Immature natural killer cell (primary cell): ENCODE data around the gene TADA2A. TPM values are rescaled to one million over a fixed set of nuclear protein-coding genes. Genes with fewer than 3 reads are reported as not detected.

Source experiments
- DNase-seq, 3 donors: peaks; one replicate each; pipeline ENCODE4 v3.0.0; 2022; ENCODE audit warnings: mixed read lengths in 1 of 3
- H3K27ac Mint-ChIP-seq, 6 donors: one replicate each; pipeline ENCODE4 v1.8.0; 2020; ENCODE audit warnings: mixed read lengths in 6 of 6, mild to moderate bottlenecking in 5 of 6, inconsistent platforms in 4 of 6, moderate library complexity in 3 of 6
- H3K27me3 Mint-ChIP-seq, 3 donors: one replicate each; pipeline ENCODE4 v1.8.0; 2020 to 2021; ENCODE audit warnings: low read depth in 3 of 3, mild to moderate bottlenecking in 3 of 3, mixed read lengths in 3 of 3, moderate library complexity in 3 of 3, inconsistent platforms in 1 of 3
- H3K36me3 Mint-ChIP-seq, 3 donors: one replicate each; pipeline ENCODE4 v1.8.0; 2020; ENCODE audit warnings: mixed read lengths in 3 of 3, inconsistent platforms in 2 of 3, mild to moderate bottlenecking in 2 of 3
- H3K4me1 Mint-ChIP-seq, 2 donors: one replicate each; pipeline ENCODE4 v1.8.0; 2020; ENCODE audit warnings: inconsistent platforms in 2 of 2, mild to moderate bottlenecking in 2 of 2, mixed read lengths in 2 of 2, moderate library complexity in 1 of 2
- H3K4me3 Mint-ChIP-seq, 5 donors: one replicate each; pipeline ENCODE4 v1.8.0; 2020; ENCODE audit warnings: mild to moderate bottlenecking in 5 of 5, mixed read lengths in 5 of 5, inconsistent platforms in 3 of 5, moderate library complexity in 3 of 5
- H3K9me3 Mint-ChIP-seq, 6 donors: one replicate each; pipeline ENCODE4 v1.8.0; 2020; ENCODE audit warnings: mild to moderate bottlenecking in 6 of 6, mixed read lengths in 6 of 6, inconsistent platforms in 4 of 6, moderate library complexity in 3 of 6
- polyA plus RNA-seq, 3 donors: library from polyadenylated mRNA; unstranded; fragments of 300-500 nt; fragmentation: Illumina TruSeq; gene quantifications; one replicate each; pipeline ENCODE4 v1.2.3, GENCODE V29; 2021

The TADA2A gene
- polyA plus RNA-seq = 10 to 100 TPM in 1 of 3 donors, 1 to 10 TPM in 2; 3.3 to 16.0 (median 4.0) TPM

- peaks cover 4 to 10% (median 5%) of the 10 kb centered on the region in 3 donors for H3K36me3 Mint-ChIP-seq
- peak within 1 kb of the TSS; percentile 94 to 96 (median 95) for H3K4me3 Mint-ChIP-seq
- H3K27ac Mint-ChIP-seq = peak within 1 kb of the TSS; percentile 82 to 97 (median 91)
- H3K9me3 Mint-ChIP-seq = no peaks in the 10 kb centered on the region
- peak; percentile 79 to 81 (median 80) for DNase-seq
- H3K4me1 Mint-ChIP-seq = peaks cover 26 to 33% of the 10 kb centered on the region in 2 donors
- peaks cover 0 to 8% (median 7%) of the 10 kb centered on the region in 3 donors for H3K27me3 Mint-ChIP-seq
Observed at GRCh38 chr17:37406635-37407461, at the start of gene TADA2A, which contains the start of gene ACACA. Gene TADA2A, plus strand, starts transcription at chr17:37406886. Its CDS starts 4,480 bp downstream, at chr17:37411366. Gene ACACA, minus strand, starts transcription at chr17:37406836. Its CDS starts 537 bp downstream, at chr17:37406299.

GRCh38 chr17:37358098-37358829 is 48.4 kb upstream of the TADA2A start:
- H3K27ac Mint-ChIP-seq = peak overlapping the region; percentile 85 to 94 (median 90)
- no peaks in the 10 kb centered on the region for H3K36me3 Mint-ChIP-seq
- H3K27me3 Mint-ChIP-seq = peaks cover 0 to 3% (median 0%) of the 10 kb centered on the region in 3 donors
- no peak for DNase-seq
- H3K9me3 Mint-ChIP-seq = no peaks in the 10 kb centered on the region
- peaks cover 16 to 18% of the 10 kb centered on the region in 2 donors for H3K4me1 Mint-ChIP-seq
- H3K4me3 Mint-ChIP-seq = peak overlapping the region; percentile 77 to 91 (median 85)

- Mint-ChIP-seq H3K27me3 (peaks cover 0 to 3% (median 0%) of the 10 kb centered on the region in 3 donors), H3K36me3 (no peaks in the 10 kb centered on the region), H3K4me1 (peaks cover 16 to 18% of the 10 kb centered on the region in 2 donors), H3K9me3 (no peaks in the 10 kb centered on the region), H3K27ac (peak overlapping the region; percentile 85 to 94 (median 90)), H3K4me3 (peak overlapping the region; percentile 77 to 91 (median 85))
- peak; percentile 94 to 95 (median 95) for DNase-seq
Observed at GRCh38 chr17:37358830-37359681, 47.6 kb upstream of the TADA2A start.

DNA sequence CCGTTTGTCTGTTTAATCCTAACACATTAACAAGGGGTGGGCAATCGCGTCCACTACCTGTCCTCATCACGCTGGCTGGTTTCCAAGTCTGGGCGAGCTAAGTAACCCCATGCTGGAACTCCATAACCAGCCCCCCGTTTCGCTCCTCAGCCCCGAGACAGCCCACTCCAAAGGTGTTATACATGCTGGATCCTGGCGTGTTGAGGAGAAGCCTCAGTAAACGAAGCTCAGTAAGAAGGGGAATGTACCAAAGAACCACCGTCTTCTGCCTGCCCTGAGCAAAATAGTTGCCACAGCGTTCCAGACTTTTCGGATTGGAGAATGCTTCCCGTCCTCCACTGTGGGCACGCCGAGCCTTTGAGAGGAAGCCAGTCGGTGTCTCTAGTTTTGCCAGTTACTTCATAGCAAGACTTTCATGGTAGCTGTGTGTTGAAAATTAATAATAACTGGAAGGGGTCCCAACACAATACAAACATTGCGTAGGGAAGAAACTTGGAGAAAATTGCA is 47.0 kb upstream of the TADA2A start:
- H3K27ac Mint-ChIP-seq = peak overlapping the region; percentile 78 to 89 (median 86)
- H3K4me3 Mint-ChIP-seq = peak overlapping the region; percentile 77 to 86 (median 82)
- no peak for DNase-seq
- H3K27me3 Mint-ChIP-seq = peaks cover 0 to 3% (median 0%) of the 10 kb centered on the region in 3 donors
- H3K4me1 Mint-ChIP-seq = peaks cover 16 to 18% of the 10 kb centered on the region in 2 donors
- H3K36me3 Mint-ChIP-seq = no peaks in the 10 kb centered on the region
- H3K9me3 Mint-ChIP-seq = no peaks in the 10 kb centered on the region

DNA sequence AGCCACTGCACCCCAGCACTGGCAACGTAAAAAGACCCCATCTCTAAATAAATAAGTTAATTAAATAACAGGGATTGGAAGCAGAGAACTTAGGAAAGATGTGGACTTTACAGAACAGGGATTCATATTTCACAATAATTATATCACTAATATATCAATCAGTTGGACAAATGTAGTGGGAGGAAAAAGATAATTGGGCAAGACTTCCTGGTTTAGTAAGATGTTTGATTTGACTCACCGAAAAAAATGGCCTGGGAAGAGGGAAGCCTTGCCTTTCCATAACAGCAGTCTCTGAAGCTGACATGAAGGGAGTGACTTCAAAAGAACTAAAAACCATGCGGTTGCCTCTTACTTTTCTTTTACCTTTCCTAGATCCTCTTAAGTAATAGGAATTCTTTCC is 46.1 kb upstream of the TADA2A start:
- Mint-ChIP-seq H3K9me3 (no peaks in the 10 kb centered on the region), H3K4me3 (peak overlapping the region in 1 of 5 donors; percentile 12), H3K4me1 (peaks cover 16 to 18% of the 10 kb centered on the region in 2 donors), H3K27ac (peak overlapping the region in 1 of 6 donors; percentile 56), H3K36me3 (peaks cover 0 to 1% (median 0%) of the 10 kb centered on the region in 3 donors), H3K27me3 (peaks cover 0 to 3% (median 0%) of the 10 kb centered on the region in 3 donors)
- DNase-seq = no peak

GRCh38 chr17:37361543-37361942 is 45.1 kb upstream of the TADA2A start:
- Mint-ChIP-seq H3K36me3 (peaks cover 0 to 4% (median 0%) of the 10 kb centered on the region in 3 donors), H3K9me3 (no peaks in the 10 kb centered on the region), H3K27ac (no peak overlapping the region), H3K4me3 (no peak overlapping the region), H3K4me1 (peaks cover 16 to 18% of the 10 kb centered on the region in 2 donors), H3K27me3 (peaks cover 0 to 3% (median 0%) of the 10 kb centered on the region in 3 donors)
- no peak for DNase-seq

DNA sequence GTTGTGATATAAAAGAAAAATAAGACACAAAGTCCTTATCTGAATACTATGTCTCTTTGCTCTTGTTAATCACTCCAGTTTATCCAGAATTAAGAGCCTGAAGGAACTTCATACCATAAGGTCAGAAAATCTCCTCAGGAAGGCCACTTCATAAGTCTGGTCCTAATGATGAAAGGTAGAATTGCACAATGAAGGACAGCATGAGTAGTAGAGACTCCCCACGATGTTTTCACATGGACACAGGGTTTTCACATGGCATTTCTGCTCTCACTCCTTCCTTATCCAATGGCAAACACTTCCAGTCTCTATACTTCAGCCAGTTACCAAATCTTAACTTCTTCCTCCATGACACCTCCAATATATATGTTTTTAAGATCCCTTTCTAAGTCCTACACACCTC is 41.1 kb upstream of the TADA2A start:
- H3K27ac Mint-ChIP-seq = no peak overlapping the region
- no peaks in the 10 kb centered on the region for H3K4me1 Mint-ChIP-seq
- no peaks in the 10 kb centered on the region for H3K9me3 Mint-ChIP-seq
- peaks cover 0 to 4% (median 0%) of the 10 kb centered on the region in 3 donors for H3K36me3 Mint-ChIP-seq
- no peak for DNase-seq
- no peaks in the 10 kb centered on the region for H3K27me3 Mint-ChIP-seq
- H3K4me3 Mint-ChIP-seq = no peak overlapping the region

GRCh38 chr17:37368577-37368976 is 38.1 kb upstream of the TADA2A start:
- no peak overlapping the region for H3K27ac Mint-ChIP-seq
- peaks cover 0 to 4% (median 0%) of the 10 kb centered on the region in 3 donors for H3K36me3 Mint-ChIP-seq
- H3K4me1 Mint-ChIP-seq = peaks cover 0 to 4% of the 10 kb centered on the region in 2 donors

GRCh38 chr17:37373530-37374159 is 33.0 kb upstream of the TADA2A start:
- H3K4me3 Mint-ChIP-seq = no peak overlapping the region
- peaks cover 0 to 5% of the 10 kb centered on the region in 2 donors for H3K4me1 Mint-ChIP-seq
- H3K36me3 Mint-ChIP-seq = no peaks in the 10 kb centered on the region
- DNase-seq = peak; percentile 39 to 52 (median 46)
- no peaks in the 10 kb centered on the region for H3K9me3 Mint-ChIP-seq
- H3K27ac Mint-ChIP-seq = no peak overlapping the region
- no peaks in the 10 kb centered on the region for H3K27me3 Mint-ChIP-seq

More at GRCh38 chr17:37368577-37368976, 38.1 kb upstream of the TADA2A start:
- H3K27me3 Mint-ChIP-seq = no peaks in the 10 kb centered on the region
- H3K4me3 Mint-ChIP-seq = no peak overlapping the region
- H3K9me3 Mint-ChIP-seq = no peaks in the 10 kb centered on the region
- DNase-seq = no peak

DNA sequence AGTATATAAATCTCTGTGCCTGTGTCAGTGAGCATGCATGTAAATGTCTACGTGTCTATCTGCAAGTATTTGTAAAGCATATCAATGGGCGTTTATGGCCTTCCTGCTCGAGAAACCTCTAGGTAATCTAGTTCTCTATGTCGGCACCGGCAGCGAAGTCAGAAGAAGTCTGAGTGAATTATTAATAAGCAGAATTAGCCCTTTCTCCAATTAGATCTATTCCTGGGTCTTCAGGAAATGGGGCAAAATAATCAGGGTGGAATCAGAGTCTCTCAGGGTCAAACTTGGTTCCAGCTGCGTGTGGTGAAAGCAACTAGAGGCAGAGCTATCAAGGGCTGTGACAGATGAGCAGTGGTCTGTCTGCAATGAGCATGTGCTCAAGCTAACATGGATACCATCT is 31.0 kb upstream of the TADA2A start, which contains the start of gene C17orf78:
Gene C17orf78, plus strand, starts transcription at position 280 of the 400 bp plus-strand sequence. Its CDS starts 108 bp downstream, at position 388.
- peaks cover 0 to 5% of the 10 kb centered on the region in 2 donors for H3K4me1 Mint-ChIP-seq
- no peak for DNase-seq
- H3K27ac Mint-ChIP-seq = no peak within 1 kb of the TSS
- H3K36me3 Mint-ChIP-seq = no peaks in the 10 kb centered on the region
- H3K4me3 Mint-ChIP-seq = no peak within 1 kb of the TSS
- no peaks in the 10 kb centered on the region for H3K27me3 Mint-ChIP-seq
- no peaks in the 10 kb centered on the region for H3K9me3 Mint-ChIP-seq

GRCh38 chr17:37382056-37382455 is 24.6 kb upstream of the TADA2A start:
- Mint-ChIP-seq H3K36me3 (peaks cover 0 to 3% (median 0%) of the 10 kb centered on the region in 3 donors), H3K4me3 (no peak overlapping the region), H3K9me3 (no peaks in the 10 kb centered on the region), H3K4me1 (no peaks in the 10 kb centered on the region), H3K27me3 (no peaks in the 10 kb centered on the region), H3K27ac (no peak overlapping the region)
- no peak for DNase-seq

- no peaks in the 10 kb centered on the region for H3K27me3 Mint-ChIP-seq
- no peaks in the 10 kb centered on the region for H3K4me1 Mint-ChIP-seq
- no peaks in the 10 kb centered on the region for H3K9me3 Mint-ChIP-seq
- H3K4me3 Mint-ChIP-seq = no peak overlapping the region
- DNase-seq = no peak
- peaks cover 0 to 3% (median 0%) of the 10 kb centered on the region in 3 donors for H3K36me3 Mint-ChIP-seq
- no peak overlapping the region for H3K27ac Mint-ChIP-seq
Observed at GRCh38 chr17:37384560-37385149, 22.0 kb upstream of the TADA2A start.
